GM19193 (cell line): ENCODE results near the gene EIF2S3.

ENCODE experiments used
- POLR2A ChIP-seq: IDR thresholded peaks from 4 replicates; pipeline ENCODE4 v1.6.1; 2011; ENCODE audit not compliant: insufficient read depth, insufficient read length; ENCODE audit errors: extremely low read depth

EIF2S3 gene

GRCh38 chrX:24098932-24099331, 44.2 kb downstream of the EIF2S3 start:
- no peak for TF ChIP-seq POLR2A

GRCh38 chrX:24099394-24099793, 44.6 kb downstream of the EIF2S3 start:
- no peak for TF ChIP-seq POLR2A

GRCh38 chrX:24100713-24101112, 46.0 kb downstream of the EIF2S3 start:
- no peak for TF ChIP-seq POLR2A

GRCh38 chrX:24110069-24110468, 55.3 kb downstream of the EIF2S3 start:
- TF ChIP-seq POLR2A, result no peak

GRCh38 chrX:24113181-24113580, 58.4 kb downstream of the EIF2S3 start:
- no peak for TF ChIP-seq POLR2A

- TF ChIP-seq POLR2A, result no peak
These were observed 62.5 kb downstream of the EIF2S3 start for GRCh38 chrX:24117258-24117657.

- no peak for TF ChIP-seq POLR2A
These were observed 69.6 kb downstream of the EIF2S3 start for GRCh38 chrX:24124244-24124799.

- no peak for TF ChIP-seq POLR2A
These were observed 70.4 kb downstream of the EIF2S3 start for GRCh38 chrX:24125028-24125612.
